ENCODE data around the gene SLC7A1. TPM values are rescaled to one million over a fixed set of nuclear protein-coding genes. Genes with fewer than 3 reads are reported as not detected.

The SLC7A1 gene
- total and polyA plus RNA-seq, 2 of the 4 experiments (the other 2 are of a cell fraction), result 9.7 to 22.3 TPM

- no peak for TF ChIP-seq CEBPB (IDR thresholded peaks at IDR 0.05; ENCODE audit: low read depth, low read length)
Observed at GRCh38 chr13:29537736-29538651, 57.5 kb downstream of the SLC7A1 start (continued).

GRCh38 chr13:29536853-29537252 lies 58.6 kb downstream of the SLC7A1 start:
- H3K9me1 ChIP-seq (ENCODE audit: insufficient read depth, low read length), result peaks cover 20% of the 10 kb centered on the region; the same call in 1 of the 2 replicates
- no peak overlapping the region for H4K91ac ChIP-seq (ENCODE audit: insufficient read depth, low read depth, low read length)
- H3K36me3 ChIP-seq (ENCODE audit: control insufficient read depth, insufficient read depth, low read length), result peaks cover 21% of the 10 kb centered on the region
- no peak overlapping the region for H2BK5ac ChIP-seq (ENCODE audit: low read depth, low read length, poor library complexity, severe bottlenecking)
- no peak overlapping the region for H3K4ac ChIP-seq (ENCODE audit: low read depth, low read length)
- no peak overlapping the region for H2AK9ac ChIP-seq (replicated peaks; ENCODE audit: low read depth, low read length, poor library complexity)
- H3K9me3 ChIP-seq (ENCODE audit: control insufficient read depth, insufficient read depth, low read length), result no peaks in the 10 kb centered on the region
- no peak overlapping the region for H3K27ac ChIP-seq (ENCODE audit: insufficient read depth, low read length)
- no peak overlapping the region for H4K5ac ChIP-seq (ENCODE audit: low read depth, low read length)
- 0 out of 2 replicates have a peak, but pooled peaks cover 2% of the 10 kb centered on the region for H3K4me1 ChIP-seq (ENCODE audit: control insufficient read depth, insufficient read depth, low read length)
- H4K20me1 ChIP-seq (ENCODE audit: insufficient read depth, low read length), result peaks cover 45% of the 10 kb centered on the region
- in situ Hi-C loops (cut with MboI; ENCODE audit: low sequenced_read_pairs), result no loop called here
- H2BK120ac ChIP-seq (ENCODE audit: low read depth, low read length), result no peak overlapping the region
- H3K18ac ChIP-seq (ENCODE audit: low read depth, low read length), result no peak overlapping the region
- H3K4me2 ChIP-seq (ENCODE audit: low read depth, low read length), result no peak overlapping the region
- POLR2A ChIA-PET (ENCODE audit: unreplicated experiment), result no interaction called here
- intact Hi-C loops (cut with micrococcal nuclease), result no loop called here
- H3K27me3 ChIP-seq (ENCODE audit: control insufficient read depth, insufficient read depth, low read length), result no peaks in the 10 kb centered on the region
- no peak for DNase-seq
- no peak overlapping the region for H3K56ac ChIP-seq (ENCODE audit: extremely low read depth, insufficient read depth, low read length)
- H2AFZ ChIP-seq (replicated peaks; ENCODE audit: low read length, poor library complexity), result no peak overlapping the region
- H2BK15ac ChIP-seq (ENCODE audit: low read depth, low read length), result no peak overlapping the region
- H3K23ac ChIP-seq (ENCODE audit: low read depth, low read length), result no peak overlapping the region
- H3K14ac ChIP-seq (replicated peaks; ENCODE audit: low read depth, low read length), result no peak overlapping the region
- CTCF ChIA-PET, result no interaction called here
- H4K8ac ChIP-seq (ENCODE audit: low read depth in 2 of 2, low read length in 2 of 2), result no peak overlapping the region
- H3K9ac ChIP-seq (ENCODE audit: low read depth, low read length), result no peak overlapping the region
- no peak overlapping the region for H2AK5ac ChIP-seq (ENCODE audit: low read depth, low read length)
- H2BK20ac ChIP-seq (ENCODE audit: low read depth, low read length), result no peak overlapping the region
- peaks cover 51 to 80% of the 10 kb centered on the region in 2 experiments for H3K79me1 ChIP-seq (ENCODE audit: low read depth in 1 of 2, low read length in 2 of 2)
- BruUV-seq (replicated peaks), result no TSS peak
- no CpG with 5 or more reads among the region's 7 CpGs for WGBS, 2 experiments (ENCODE audit: extremely low coverage in 2 of 2, insufficient read length in 1 of 2)
- dilution Hi-C loops (cut with HindIII; ENCODE audit: low sequenced_read_pairs, unreplicated experiment), result no loop called here
- no peak for ATAC-seq (ENCODE audit: low read depth)
- H3K4me3 ChIP-seq (ENCODE audit: insufficient read depth, low read depth, low read length), result no peak overlapping the region
- TF ChIP-seq CHD1 (IDR thresholded peaks at IDR 0.05; ENCODE audit: low read depth, low read length) (no peak), MAZ (IDR thresholded peaks at IDR 0.05; ENCODE audit: borderline replicate concordance, low read depth, low read length) (no peak), CEBPB (IDR thresholded peaks at IDR 0.05; ENCODE audit: low read depth, low read length) (no peak), CTCF (conservative IDR thresholded peaks at IDR 0.05; ENCODE audit: low read depth, low read length) (no peak), MXI1 (IDR thresholded peaks at IDR 0.05; ENCODE audit: borderline replicate concordance, low read depth, low read length) (no peak), RFX5 (IDR thresholded peaks at IDR 0.05; ENCODE audit: low read depth, low read length) (no peak), SMC3 (IDR thresholded peaks at IDR 0.05; ENCODE audit: low read depth, low read length) (no peak), FOS (IDR thresholded peaks at IDR 0.05; ENCODE audit: low read depth, low read length) (no peak), RAD21 (IDR thresholded peaks at IDR 0.05; ENCODE audit: low read length) (no peak), POLR2A (IDR thresholded peaks at IDR 0.05; ENCODE audit: low read depth, low read length) (no peak), NFE2L2 (IDR thresholded peaks at IDR 0.05; ENCODE audit: low read depth, low read length) (no peak), USF2 (IDR thresholded peaks at IDR 0.05; ENCODE audit: low read depth, low read length) (no peak), MAFK (IDR thresholded peaks at IDR 0.05; ENCODE audit: low read depth, low read length) (no peak), RCOR1 (IDR thresholded peaks at IDR 0.05; ENCODE audit: insufficient replicate concordance, low read length) (no peak), BHLHE40 (IDR thresholded peaks at IDR 0.05; ENCODE audit: low read depth, low read length) (no peak)
